ENCODE measurements around the gene ROR2.
A peak's percentile ranks its signal among the peaks of the same experiment; 100 is the strongest.

The ROR2 gene

GRCh38 chr9:91818225-91818585 is 131.8 kb downstream of the ROR2 start:
- Mint-ChIP-seq H3K9me3 (peaks cover 6% of the 10 kb centered on the region), H3K4me1 (peaks cover 36% of the 10 kb centered on the region), H3K27ac (peak overlapping the region in 2 of 3 experiments; percentile 94 to 96), H3K36me3 (ENCODE audit: low read depth) (peaks cover 19% of the 10 kb centered on the region), H3K4me3 (peak overlapping the region; percentile 46 to 60 (median 49)), H3K27me3 (ENCODE audit: low read depth) (peaks cover 3% of the 10 kb centered on the region)
- TF ChIP-seq, protein P1, sequence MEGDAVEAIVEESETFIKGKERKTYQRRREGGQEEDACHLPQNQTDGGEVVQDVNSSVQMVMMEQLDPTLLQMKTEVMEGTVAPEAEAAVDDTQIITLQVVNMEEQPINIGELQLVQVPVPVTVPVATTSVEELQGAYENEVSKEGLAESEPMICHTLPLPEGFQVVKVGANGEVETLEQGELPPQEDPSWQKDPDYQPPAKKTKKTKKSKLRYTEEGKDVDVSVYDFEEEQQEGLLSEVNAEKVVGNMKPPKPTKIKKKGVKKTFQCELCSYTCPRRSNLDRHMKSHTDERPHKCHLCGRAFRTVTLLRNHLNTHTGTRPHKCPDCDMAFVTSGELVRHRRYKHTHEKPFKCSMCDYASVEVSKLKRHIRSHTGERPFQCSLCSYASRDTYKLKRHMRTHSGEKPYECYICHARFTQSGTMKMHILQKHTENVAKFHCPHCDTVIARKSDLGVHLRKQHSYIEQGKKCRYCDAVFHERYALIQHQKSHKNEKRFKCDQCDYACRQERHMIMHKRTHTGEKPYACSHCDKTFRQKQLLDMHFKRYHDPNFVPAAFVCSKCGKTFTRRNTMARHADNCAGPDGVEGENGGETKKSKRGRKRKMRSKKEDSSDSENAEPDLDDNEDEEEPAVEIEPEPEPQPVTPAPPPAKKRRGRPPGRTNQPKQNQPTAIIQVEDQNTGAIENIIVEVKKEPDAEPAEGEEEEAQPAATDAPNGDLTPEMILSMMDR (IDR thresholded peaks at IDR 0.05; ENCODE audit: unreplicated experiment in 3 of 3), result no peak

- peaks cover 41% of the 10 kb centered on the region for H3K4me1 Mint-ChIP-seq
- peaks cover 3% of the 10 kb centered on the region for H3K27me3 Mint-ChIP-seq (ENCODE audit: low read depth)
These were observed 132.4 kb downstream of the ROR2 start for GRCh38 chr9:91817493-91818224.

GRCh38 chr9:91817106-91817492 is 132.9 kb downstream of the ROR2 start:
- H3K4me1 Mint-ChIP-seq, result peaks cover 44% of the 10 kb centered on the region
- peak overlapping the region in 2 of 3 experiments; percentile 94 to 96 for H3K27ac Mint-ChIP-seq
- H3K9me3 Mint-ChIP-seq, result peaks cover 3% of the 10 kb centered on the region
- TF ChIP-seq, protein P1 (IDR thresholded peaks at IDR 0.05; ENCODE audit: unreplicated experiment in 3 of 3), result no peak
- peaks cover 3% of the 10 kb centered on the region for H3K27me3 Mint-ChIP-seq (ENCODE audit: low read depth)
- H3K36me3 Mint-ChIP-seq (ENCODE audit: low read depth), result peaks cover 9% of the 10 kb centered on the region
- H3K4me3 Mint-ChIP-seq, result no peak overlapping the region

More at GRCh38 chr9:91817493-91818224, 132.4 kb downstream of the ROR2 start:
- Mint-ChIP-seq H3K36me3 (ENCODE audit: low read depth) (peaks cover 15% of the 10 kb centered on the region), H3K4me3 (peak overlapping the region; percentile 46 to 60 (median 49)), H3K27ac (peak overlapping the region in 2 of 3 experiments; percentile 94 to 96), H3K9me3 (peaks cover 4% of the 10 kb centered on the region)
- TF ChIP-seq, protein P1 (IDR thresholded peaks at IDR 0.05; ENCODE audit: unreplicated experiment in 3 of 3), result no peak

DNA sequence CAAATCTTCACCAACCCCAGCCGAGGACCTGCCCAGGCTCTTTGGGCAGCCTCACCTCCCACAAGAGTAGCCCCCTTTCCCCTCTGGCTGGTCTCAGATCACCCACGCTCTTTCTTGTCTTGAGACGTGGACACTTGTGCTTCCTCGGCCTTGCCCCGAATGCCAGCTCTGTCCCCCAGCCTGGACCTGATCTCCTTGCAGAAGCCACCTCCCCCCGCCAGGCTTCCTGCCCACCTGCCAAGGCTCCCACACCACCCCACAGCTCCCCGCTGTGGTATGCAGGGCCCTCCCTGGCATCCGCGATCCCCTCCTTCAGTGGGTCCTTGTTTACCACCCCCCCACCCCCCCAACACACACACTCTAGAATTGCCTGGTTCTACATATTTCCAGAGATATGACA is 133.7 kb downstream of the ROR2 start:
- peak overlapping the region; percentile 57 to 93 (median 77) for H3K27ac Mint-ChIP-seq
- H3K36me3 Mint-ChIP-seq (ENCODE audit: low read depth), result peaks cover 2% of the 10 kb centered on the region
- peaks cover 5% of the 10 kb centered on the region for H3K27me3 Mint-ChIP-seq (ENCODE audit: low read depth)
- no peaks in the 10 kb centered on the region for H3K9me3 Mint-ChIP-seq
- TF ChIP-seq, protein P1 (IDR thresholded peaks at IDR 0.05; ENCODE audit: unreplicated experiment in 3 of 3), result no peak
- H3K4me3 Mint-ChIP-seq, result no peak overlapping the region
- peaks cover 51% of the 10 kb centered on the region for H3K4me1 Mint-ChIP-seq

GRCh38 chr9:91815896-91816295 is 134.1 kb downstream of the ROR2 start:
- TF ChIP-seq, protein P1 (IDR thresholded peaks at IDR 0.05; ENCODE audit: unreplicated experiment in 3 of 3), result no peak

DNA sequence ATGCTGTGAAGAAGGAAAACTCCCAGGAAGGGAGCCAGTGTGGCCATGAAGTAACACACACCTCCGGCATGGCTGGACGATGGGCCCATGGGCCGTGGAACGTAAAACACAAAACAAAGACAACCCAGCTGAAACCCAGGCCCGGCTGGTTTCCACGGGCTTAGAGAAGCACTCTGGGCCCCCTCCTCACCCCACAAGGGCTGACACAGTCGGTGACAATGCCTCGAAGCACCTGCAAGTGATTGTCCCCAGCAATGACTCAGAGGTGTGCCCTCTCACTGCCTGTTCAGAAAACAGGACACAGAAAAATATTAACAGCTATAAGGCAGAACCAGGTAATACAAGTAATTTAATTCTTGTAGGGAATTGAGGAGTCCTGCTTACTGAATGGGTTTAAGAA is 135.3 kb downstream of the ROR2 start:
- Mint-ChIP-seq H3K27me3 (ENCODE audit: low read depth) (peaks cover 3% of the 10 kb centered on the region), H3K9me3 (no peaks in the 10 kb centered on the region), H3K27ac (peak overlapping the region; percentile 57 to 93 (median 65)), H3K4me3 (no peak overlapping the region), H3K36me3 (ENCODE audit: low read depth) (no peaks in the 10 kb centered on the region), H3K4me1 (peaks cover 52% of the 10 kb centered on the region)
- TF ChIP-seq, protein P1 (IDR thresholded peaks at IDR 0.05; ENCODE audit: unreplicated experiment in 3 of 3), result no peak

More at GRCh38 chr9:91815896-91816295, 134.1 kb downstream of the ROR2 start:
- peaks cover 52% of the 10 kb centered on the region for H3K4me1 Mint-ChIP-seq
- H3K4me3 Mint-ChIP-seq, result no peak overlapping the region
- no peaks in the 10 kb centered on the region for H3K36me3 Mint-ChIP-seq (ENCODE audit: low read depth)
- no peaks in the 10 kb centered on the region for H3K9me3 Mint-ChIP-seq
- H3K27me3 Mint-ChIP-seq (ENCODE audit: low read depth), result peaks cover 3% of the 10 kb centered on the region
- H3K27ac Mint-ChIP-seq, result peak overlapping the region; percentile 18 to 93 (median 57)
